GM19395 (cell line): ENCODE measurements around the gene ECHDC3.

Source experiments
- ATAC-seq: cut with Tn5 transposase; IDR thresholded peaks from one replicate; pipeline ENCODE4 v1.9.1; 2021; ENCODE audit warnings: mild to moderate bottlenecking, moderate library complexity; ENCODE audit not compliant: unreplicated experiment

ECHDC3 gene

GRCh38 chr10:11808808-11809207 is 66.6 kb downstream of the ECHDC3 start:
- ATAC-seq, result no peak

- no peak for ATAC-seq
Measured at GRCh38 chr10:11810313-11810766, 68.2 kb downstream of the ECHDC3 start.

DNA sequence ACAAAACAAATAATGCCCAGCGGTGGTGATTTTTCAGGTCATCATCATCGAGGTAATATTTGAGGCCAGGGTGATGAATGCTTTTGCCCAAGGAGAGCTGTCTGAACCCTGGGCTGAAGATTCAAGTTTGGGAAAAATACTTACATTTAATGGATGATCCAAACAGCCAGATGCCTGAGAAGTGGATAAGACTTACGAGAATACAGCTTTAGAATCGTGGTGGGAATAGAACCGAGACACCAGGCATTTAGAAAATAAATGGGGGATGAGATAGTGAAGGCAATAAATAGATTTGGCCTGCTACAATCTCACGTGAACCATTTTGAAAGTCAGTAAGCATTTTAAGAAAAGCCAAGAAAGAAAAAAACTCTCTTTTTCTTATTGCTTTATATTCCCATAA is 68.8 kb downstream of the ECHDC3 start:
- no peak for ATAC-seq

DNA sequence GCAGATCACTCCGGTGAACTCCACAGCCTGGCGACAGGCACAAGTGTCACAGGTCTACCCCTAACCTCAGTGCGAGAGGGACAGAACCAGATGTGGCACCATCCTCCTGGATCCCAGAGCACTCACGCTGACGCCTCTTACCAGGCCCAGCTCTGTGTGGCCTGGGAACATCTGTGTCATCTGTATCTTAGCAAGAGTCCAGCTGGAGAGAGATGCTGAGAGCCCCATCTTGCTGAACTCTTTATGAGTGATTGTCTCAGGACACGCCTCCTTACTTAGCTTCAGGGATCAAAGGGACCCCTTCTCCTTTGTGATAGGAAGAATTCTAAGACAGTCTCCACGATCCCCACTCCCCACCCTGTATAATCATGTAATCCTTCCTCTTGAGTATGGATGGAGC is 71.0 kb downstream of the ECHDC3 start:
- no peak for ATAC-seq
